Vagina (tissue), 2 donors: ENCODE data around the gene JAKMIP1. TPM values are rescaled to one million over a fixed set of nuclear protein-coding genes. Genes with fewer than 3 reads are reported as not detected.

Experiments used
- DNase-seq, 2 donors: peaks; one replicate each; pipeline ENCODE4 v3.0.0-alpha.2; 2017; ENCODE audit errors: extremely low spot score in 2 of 2
- H3K27ac ChIP-seq: fragments of 200-600 bp; sonication (generic); one replicate; pipeline ENCODE4 v1.5.1; 2019
- H3K27me3 ChIP-seq: fragments of 200-600 bp; sonication (generic); one replicate; pipeline ENCODE4 v1.5.1; 2019
- H3K36me3 ChIP-seq, 2 donors: fragments of 200-600 bp; sonication (generic); one replicate each; pipeline ENCODE4 v1.5.1; 2017 to 2019
- H3K4me1 ChIP-seq: fragments of 200-600 bp; sonication (generic); one replicate; pipeline ENCODE4 v1.5.1; 2019
- H3K4me3 ChIP-seq, 2 donors: fragments of 200-600 bp; sonication (generic); 1 replicate in 1 of 2; 2 replicates in 1 of 2; pipeline ENCODE4 v1.5.1; 2016 to 2019
- H3K9me3 ChIP-seq: fragments of 200-600 bp; sonication (generic); one replicate; pipeline ENCODE4 v1.5.1; 2019
- POLR2A ChIP-seq, 2 donors: fragments of 450-650 bp; IDR thresholded peaks; one replicate each; pipeline ENCODE4 v1.6.1; 2017; ENCODE audit warnings: antibody characterized with exemption in 2 of 2, mild to moderate bottlenecking in 2 of 2, moderate library complexity in 2 of 2
- POLR2AphosphoS5 ChIP-seq, 2 donors: sonication (generic); formaldehyde crosslinking; IDR thresholded peaks; one replicate each; pipeline ENCODE4 v1.9.0; 2017; ENCODE audit warnings: antibody characterized with exemption in 2 of 2, mild to moderate bottlenecking in 2 of 2, low read depth in 1 of 2; ENCODE audit not compliant: insufficient read depth in 1 of 2
- intact Hi-C: fragments of 100-400 bp; cut with DNase I; formaldehyde crosslinking; loops from one replicate; pipeline ENCODE4 v1.15.1; 2023
- total RNA-seq: library from RNA; depleted of rRNA; stranded (reverse); fragments of >200 nt; gene quantifications from one replicate; pipeline ENCODE4 v1.2.3, GENCODE V29; 2016
- TF ChIP-seq, protein P1 (sequence below), 3 experiments: fragments of 450-650 bp in 2 of 3; fragments of 200-600 bp in 1 of 3; sonication (generic) in 1 of 3; IDR thresholded peaks; one replicate each; pipeline ENCODE4 v1.5.1; 2017 to 2019; ENCODE audit warnings: antibody characterized with exemption in 3 of 3, mild to moderate bottlenecking in 2 of 3, moderate library complexity in 2 of 3

JAKMIP1 gene
- total RNA-seq, 1 donor from 2014 or later = 5.2 TPM

DNA sequence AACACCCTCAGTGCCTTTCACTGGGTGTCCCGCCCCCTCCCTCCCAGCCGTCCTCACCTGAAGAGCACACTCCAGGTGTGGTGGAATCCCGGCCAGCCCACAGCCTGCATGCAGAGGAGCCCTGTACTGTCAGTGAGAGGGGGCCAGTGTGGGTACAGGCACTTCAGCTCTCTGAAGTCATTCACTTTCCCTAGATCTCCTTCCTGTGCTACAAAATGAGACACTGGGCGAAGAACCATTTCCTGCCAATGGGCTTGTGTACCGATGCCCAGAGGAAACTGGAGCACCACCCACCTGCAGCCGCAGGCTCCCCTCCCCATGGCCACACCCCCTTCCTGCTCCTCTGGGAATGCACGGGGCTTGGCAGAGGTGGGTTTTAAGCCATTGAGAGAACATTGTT lies 108.2 kb downstream of the JAKMIP1 start:
- TF ChIP-seq, protein P1, sequence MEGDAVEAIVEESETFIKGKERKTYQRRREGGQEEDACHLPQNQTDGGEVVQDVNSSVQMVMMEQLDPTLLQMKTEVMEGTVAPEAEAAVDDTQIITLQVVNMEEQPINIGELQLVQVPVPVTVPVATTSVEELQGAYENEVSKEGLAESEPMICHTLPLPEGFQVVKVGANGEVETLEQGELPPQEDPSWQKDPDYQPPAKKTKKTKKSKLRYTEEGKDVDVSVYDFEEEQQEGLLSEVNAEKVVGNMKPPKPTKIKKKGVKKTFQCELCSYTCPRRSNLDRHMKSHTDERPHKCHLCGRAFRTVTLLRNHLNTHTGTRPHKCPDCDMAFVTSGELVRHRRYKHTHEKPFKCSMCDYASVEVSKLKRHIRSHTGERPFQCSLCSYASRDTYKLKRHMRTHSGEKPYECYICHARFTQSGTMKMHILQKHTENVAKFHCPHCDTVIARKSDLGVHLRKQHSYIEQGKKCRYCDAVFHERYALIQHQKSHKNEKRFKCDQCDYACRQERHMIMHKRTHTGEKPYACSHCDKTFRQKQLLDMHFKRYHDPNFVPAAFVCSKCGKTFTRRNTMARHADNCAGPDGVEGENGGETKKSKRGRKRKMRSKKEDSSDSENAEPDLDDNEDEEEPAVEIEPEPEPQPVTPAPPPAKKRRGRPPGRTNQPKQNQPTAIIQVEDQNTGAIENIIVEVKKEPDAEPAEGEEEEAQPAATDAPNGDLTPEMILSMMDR (IDR thresholded peaks at IDR 0.05) = no peak
- TF ChIP-seq POLR2AphosphoS5 (IDR thresholded peaks at IDR 0.05; ENCODE audit: insufficient read depth in 1 of 2, low read depth in 1 of 2) = no peak
- TF ChIP-seq POLR2A (IDR thresholded peaks at IDR 0.05) = no peak
- H3K27me3 ChIP-seq = no peaks in the 10 kb centered on the region
- no peak overlapping the region for H3K27ac ChIP-seq
- H3K4me3 ChIP-seq = no peak overlapping the region
- no peak for DNase-seq
- intact Hi-C loops = no loop called here
- no peaks in the 10 kb centered on the region for H3K9me3 ChIP-seq
- no peaks in the 10 kb centered on the region for H3K36me3 ChIP-seq
- no peaks in the 10 kb centered on the region for H3K4me1 ChIP-seq

DNA sequence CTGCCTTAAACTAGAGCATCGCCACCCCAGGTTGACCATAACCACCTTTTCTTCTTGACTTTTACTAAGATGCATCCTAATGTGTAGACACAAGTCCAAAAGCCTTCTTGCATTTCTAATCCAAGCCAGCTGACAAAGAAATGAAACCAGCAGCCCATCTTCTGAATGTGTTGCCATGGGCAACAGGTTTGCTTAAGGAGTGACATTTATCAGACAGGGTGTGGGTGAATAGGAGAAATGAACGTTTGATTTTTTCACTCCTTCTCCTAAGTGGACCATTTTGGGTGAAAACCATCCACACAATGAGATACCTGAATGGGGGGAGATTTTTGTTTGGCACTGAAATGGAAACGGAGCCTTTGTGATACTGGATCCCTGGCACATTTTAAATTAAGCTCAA lies 109.4 kb downstream of the JAKMIP1 start:
- no peak for DNase-seq
- H3K36me3 ChIP-seq = no peaks in the 10 kb centered on the region
- H3K4me1 ChIP-seq = no peaks in the 10 kb centered on the region
- TF ChIP-seq, protein P1 (IDR thresholded peaks at IDR 0.05) = no peak
- TF ChIP-seq POLR2AphosphoS5 (IDR thresholded peaks at IDR 0.05; ENCODE audit: insufficient read depth in 1 of 2, low read depth in 1 of 2) (no peak), POLR2A (IDR thresholded peaks at IDR 0.05) (no peak)
- intact Hi-C loops = no loop called here
- no peak overlapping the region for H3K4me3 ChIP-seq
- H3K27ac ChIP-seq = no peak overlapping the region
- no peaks in the 10 kb centered on the region for H3K9me3 ChIP-seq
- no peaks in the 10 kb centered on the region for H3K27me3 ChIP-seq

DNA sequence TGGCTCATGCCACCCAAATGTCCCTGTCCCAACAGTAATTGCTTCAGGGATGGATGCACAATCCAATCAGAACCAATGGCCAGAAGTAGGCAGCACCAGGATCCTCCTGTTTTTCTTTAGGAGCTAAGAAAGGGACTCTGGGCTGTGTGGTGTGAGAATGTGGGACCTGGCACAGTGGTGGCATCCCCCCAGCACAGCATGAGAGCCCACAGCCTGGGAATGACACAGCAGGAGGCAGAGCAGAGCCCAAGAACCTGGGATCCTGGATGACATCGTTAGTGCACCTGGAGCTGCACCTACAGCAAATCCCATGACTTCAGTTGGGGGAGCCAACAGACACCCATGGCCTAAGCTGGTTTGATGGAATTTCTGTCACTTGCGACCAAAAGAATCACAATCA lies 111.4 kb downstream of the JAKMIP1 start:
- intact Hi-C loops = no loop called here

GRCh38 chr4:6087669-6088341 lies 112.5 kb downstream of the JAKMIP1 start:
- H3K4me3 ChIP-seq = no peak overlapping the region
- intact Hi-C loops = no loop called here
- H3K9me3 ChIP-seq = no peaks in the 10 kb centered on the region
- no peak for DNase-seq
- no peaks in the 10 kb centered on the region for H3K36me3 ChIP-seq
- no peaks in the 10 kb centered on the region for H3K4me1 ChIP-seq
- no peak overlapping the region for H3K27ac ChIP-seq
- H3K27me3 ChIP-seq = no peaks in the 10 kb centered on the region
- TF ChIP-seq, protein P1 (IDR thresholded peaks at IDR 0.05) = peak in 1 of 3 experiments; percentile 16
- TF ChIP-seq POLR2A (IDR thresholded peaks at IDR 0.05) = no peak

More for the DNA sequence above, 111.4 kb downstream of the JAKMIP1 start:
- DNase-seq = no peak
- H3K4me3 ChIP-seq = no peak overlapping the region
- TF ChIP-seq, protein P1 (IDR thresholded peaks at IDR 0.05) = no peak
- no peak for TF ChIP-seq POLR2A (IDR thresholded peaks at IDR 0.05)
- no peak for TF ChIP-seq POLR2AphosphoS5 (IDR thresholded peaks at IDR 0.05; ENCODE audit: insufficient read depth in 1 of 2, low read depth in 1 of 2)
- no peak overlapping the region for H3K27ac ChIP-seq
- H3K4me1 ChIP-seq = no peaks in the 10 kb centered on the region
- H3K9me3 ChIP-seq = no peaks in the 10 kb centered on the region
- no peaks in the 10 kb centered on the region for H3K36me3 ChIP-seq
- H3K27me3 ChIP-seq = no peaks in the 10 kb centered on the region

DNA sequence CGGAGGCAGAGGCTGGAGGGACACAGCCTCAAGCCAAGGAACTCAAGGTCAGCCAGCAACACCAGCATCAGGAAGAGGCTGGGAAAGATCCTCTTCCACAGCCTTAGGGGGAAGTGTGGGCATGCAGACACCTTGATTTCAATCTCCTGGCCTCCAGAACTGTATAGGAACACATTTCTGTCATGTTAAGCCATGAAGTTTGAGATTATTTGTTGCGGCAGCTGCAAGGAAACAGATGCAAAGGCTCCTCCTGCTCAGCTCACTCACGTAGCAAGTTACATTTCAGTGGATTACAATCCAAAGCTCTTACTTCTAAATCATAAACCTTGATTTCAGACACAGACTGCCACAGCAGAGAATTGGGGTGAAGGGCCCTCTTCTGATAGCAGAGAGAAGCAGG lies 113.5 kb downstream of the JAKMIP1 start:
- intact Hi-C loops = no loop called here
- Histone ChIP-seq H3K36me3 (no peaks in the 10 kb centered on the region), H3K27me3 (no peaks in the 10 kb centered on the region), H3K4me1 (no peaks in the 10 kb centered on the region), H3K4me3 (no peak overlapping the region), H3K9me3 (no peaks in the 10 kb centered on the region), H3K27ac (no peak overlapping the region)
- no peak for DNase-seq
- no peak for TF ChIP-seq POLR2A (IDR thresholded peaks at IDR 0.05)
